CD14-positive monocyte (primary cell): ENCODE data around the gene AMELX. TPM values are rescaled to one million over a fixed set of nuclear protein-coding genes. Genes with fewer than 3 reads are reported as not detected.

Source experiments
- DNase-seq, 3 donors: peaks; one replicate each; pipeline ENCODE4 v3.0.0-alpha.2; 2011 to 2022
- H2AFZ ChIP-seq: 2 replicates; pipeline ENCODE4 v1.6.0; 2012; ENCODE audit warnings: mild to moderate bottlenecking, low read depth, low read length, inconsistent platforms; ENCODE audit not compliant: insufficient read depth, poor library complexity, severe bottlenecking
- H3K27ac ChIP-seq, 2 donors: 1 replicate in 1 of 2; 2 replicates in 1 of 2; pipeline ENCODE4 v1.5.1; 2012 to 2013; ENCODE audit warnings: low read length in 2 of 2, control low read depth in 1 of 2, inconsistent platforms in 1 of 2, low read depth in 1 of 2, mild to moderate bottlenecking in 1 of 2
- H3K27me3 ChIP-seq, 2 donors: one replicate each; pipeline versions ENCODE4 v1.6.0 to v1.6.1; 2011 to 2013; ENCODE audit warnings: low read length in 2 of 2; ENCODE audit not compliant: control insufficient read depth in 2 of 2, insufficient read depth in 2 of 2
- H3K36me3 ChIP-seq, 2 donors: replicated peaks in 1 of 2; 1 replicate in 1 of 2; 2 replicates in 1 of 2; pipeline versions ENCODE4 v1.5.1 to v1.6.1; 2012 to 2013; ENCODE audit warnings: low read length in 2 of 2, control low read depth in 1 of 2, inconsistent platforms in 1 of 2, mild to moderate bottlenecking in 1 of 2; ENCODE audit not compliant: insufficient read depth in 2 of 2, control insufficient read depth in 1 of 2
- H3K4me1 ChIP-seq, 2 donors: 1 replicate in 1 of 2; 2 replicates in 1 of 2; pipeline versions ENCODE4 v1.5.1 to v1.6.1; 2012 to 2013; ENCODE audit warnings: low read length in 2 of 2, control low read depth in 1 of 2, inconsistent platforms in 1 of 2, mild to moderate bottlenecking in 1 of 2, moderate library complexity in 1 of 2; ENCODE audit not compliant: insufficient read depth in 2 of 2, control insufficient read depth in 1 of 2
- H3K4me2 ChIP-seq: replicated peaks from 2 replicates; pipeline ENCODE3; 2012; ENCODE audit warnings: low read length, moderate library complexity, mild to moderate bottlenecking; ENCODE audit not compliant: poor library complexity, severe bottlenecking; ENCODE audit errors: extremely low read depth
- H3K4me3 ChIP-seq, 3 experiments: fragments of 200-600 bp in 1 of 3; sonication (generic) in 1 of 3; replicated peaks in 1 of 3; 1 replicate in 2 of 3; 2 replicates in 1 of 3; pipeline ENCODE4 v1.5.1; 2011 to 2013; ENCODE audit warnings: low read length in 3 of 3, mild to moderate bottlenecking in 3 of 3, control low read depth in 2 of 3, low read depth in 2 of 3, inconsistent platforms in 1 of 3, moderate library complexity in 1 of 3
- H3K79me2 ChIP-seq: 2 replicates; pipeline ENCODE4 v1.6.0; 2012; ENCODE audit warnings: mild to moderate bottlenecking, control low read depth, inconsistent platforms, low read length, moderate library complexity; ENCODE audit not compliant: insufficient read depth
- H3K9ac ChIP-seq: 2 replicates; pipeline ENCODE4 v1.6.0; 2017; ENCODE audit warnings: low read length, mild to moderate bottlenecking; ENCODE audit not compliant: insufficient read depth, poor library complexity, severe bottlenecking
- H3K9me3 ChIP-seq, 2 donors: replicated peaks in 1 of 2; 1 replicate in 1 of 2; 2 replicates in 1 of 2; pipeline versions ENCODE4 v1.5.1 to v1.6.1; 2012 to 2013; ENCODE audit warnings: low read length in 2 of 2, control low read depth in 1 of 2; ENCODE audit not compliant: control insufficient read depth in 1 of 2, insufficient read depth in 1 of 2
- H4K20me1 ChIP-seq: 2 replicates; pipeline ENCODE4 v1.6.0; 2012; ENCODE audit warnings: mild to moderate bottlenecking, low read length, control low read depth, moderate library complexity; ENCODE audit not compliant: insufficient read depth
- H3K27ac Mint-ChIP-seq, 7 donors: one replicate each; pipeline ENCODE4 v1.8.0; 2020; ENCODE audit warnings: mild to moderate bottlenecking in 7 of 7, mixed read lengths in 7 of 7, moderate library complexity in 6 of 7, inconsistent platforms in 2 of 7
- H3K27me3 Mint-ChIP-seq, 3 donors: one replicate each; pipeline ENCODE4 v1.8.0; 2021 to 2022; ENCODE audit warnings: low read depth in 3 of 3, mild to moderate bottlenecking in 3 of 3, mixed read lengths in 3 of 3, moderate library complexity in 3 of 3, inconsistent platforms in 1 of 3
- H3K36me3 Mint-ChIP-seq, 2 donors: one replicate each; pipeline ENCODE4 v1.8.0; 2020; ENCODE audit warnings: mixed read lengths in 2 of 2, inconsistent platforms in 1 of 2, mild to moderate bottlenecking in 1 of 2
- H3K4me1 Mint-ChIP-seq: one replicate; pipeline ENCODE4 v1.8.0; 2020; ENCODE audit warnings: mild to moderate bottlenecking, mixed read lengths
- H3K4me3 Mint-ChIP-seq, 2 donors: one replicate each; pipeline ENCODE4 v1.8.0; 2020; ENCODE audit warnings: mild to moderate bottlenecking in 2 of 2, mixed read lengths in 2 of 2, moderate library complexity in 1 of 2
- H3K9me3 Mint-ChIP-seq, 7 donors: one replicate each; pipeline ENCODE4 v1.8.0; 2020 to 2022; ENCODE audit warnings: mixed read lengths in 7 of 7, mild to moderate bottlenecking in 6 of 7, moderate library complexity in 6 of 7, inconsistent platforms in 2 of 7
- CTCF ChIP-seq: fragments of 200-600 bp; IDR thresholded peaks from one replicate; pipeline ENCODE4 v1.8.0; 2022; ENCODE audit warnings: antibody characterized with exemption, mild to moderate bottlenecking
- WGBS: methylation state at CpG from one replicate; pipeline ENCODE4 v1.1.5; 2013; ENCODE audit warnings: missing lambda C conversion rate; ENCODE audit not compliant: insufficient coverage; 5-methylcytosine and 5-hydroxymethylcytosine counted together
- intact Hi-C, 2 donors: fragments of 100-400 bp; cut with micrococcal nuclease; formaldehyde crosslinking; loops; one replicate each; pipeline versions ENCODE4 v1.15.0 to v1.15.1; 2023
- polyA plus RNA-seq, 3 donors: library from polyadenylated mRNA; depleted of rRNA in 1 of 3; unstranded in 2 of 3; stranded (reverse) in 1 of 3; fragments of 300-500 nt in 2 of 3; fragments of >200 nt in 1 of 3; fragmentation: Illumina TruSeq in 2 of 3; gene quantifications; 1 replicate in 2 of 3; 2 replicates in 1 of 3; pipeline ENCODE4 v1.2.3, GENCODE V29; 2012 to 2021

The AMELX gene
- polyA plus RNA-seq, 3 donors, result not detected

GRCh38 chrX:11265352-11265751 is 27.9 kb upstream of the AMELX start:
- no peak overlapping the region for H3K9ac ChIP-seq
- no peaks in the 10 kb centered on the region for H3K36me3 ChIP-seq
- no peaks in the 10 kb centered on the region for H3K4me1 ChIP-seq
- no peaks in the 10 kb centered on the region for H3K9me3 ChIP-seq
- no peak overlapping the region for H3K27ac ChIP-seq
- TF ChIP-seq CTCF, result no peak
- Mint-ChIP-seq H3K9me3 (peaks cover 0 to 4% (median 0%) of the 10 kb centered on the region in 7 donors), H3K36me3 (no peaks in the 10 kb centered on the region), H3K27me3 (peaks cover 0 to 3% (median 1%) of the 10 kb centered on the region in 3 donors), H3K27ac (no peak overlapping the region), H3K4me1 (no peaks in the 10 kb centered on the region), H3K4me3 (no peak overlapping the region)
- H3K4me3 ChIP-seq, result no peak overlapping the region
- DNase-seq, result no peak
- H3K4me2 ChIP-seq, result no peak overlapping the region
- no peaks in the 10 kb centered on the region for H3K79me2 ChIP-seq
- no peaks in the 10 kb centered on the region for H3K27me3 ChIP-seq
- 0% methylated on average over 1 of the region's 3 CpGs for WGBS
- H2AFZ ChIP-seq, result no peak overlapping the region
- no peaks in the 10 kb centered on the region for H4K20me1 ChIP-seq
- intact Hi-C loops, result no loop called here

GRCh38 chrX:11266573-11267003 is 26.6 kb upstream of the AMELX start:
- no peak overlapping the region for H3K4me2 ChIP-seq
- H3K79me2 ChIP-seq, result no peaks in the 10 kb centered on the region
- WGBS, result no CpG with 5 or more reads among the region's 5 CpGs
- H3K9me3 Mint-ChIP-seq, result peaks cover 0 to 4% (median 0%) of the 10 kb centered on the region in 7 donors
- H3K27ac ChIP-seq, result no peak overlapping the region
- H3K27me3 ChIP-seq, result no peaks in the 10 kb centered on the region
- peaks cover 0 to 3% (median 1%) of the 10 kb centered on the region in 3 donors for H3K27me3 Mint-ChIP-seq
- no peak overlapping the region for H3K4me3 Mint-ChIP-seq
- H3K36me3 Mint-ChIP-seq, result no peaks in the 10 kb centered on the region
- H4K20me1 ChIP-seq, result no peaks in the 10 kb centered on the region
- TF ChIP-seq CTCF, result no peak
- no peaks in the 10 kb centered on the region for H3K36me3 ChIP-seq
- intact Hi-C loops, result no loop called here
- no peaks in the 10 kb centered on the region for H3K4me1 Mint-ChIP-seq
- H3K9me3 ChIP-seq, result no peaks in the 10 kb centered on the region
- H3K27ac Mint-ChIP-seq, result no peak overlapping the region
- DNase-seq, result no peak
- H3K4me1 ChIP-seq, result no peaks in the 10 kb centered on the region
- H3K4me3 ChIP-seq, result no peak overlapping the region
- H3K9ac ChIP-seq, result no peak overlapping the region
- no peak overlapping the region for H2AFZ ChIP-seq
